GM12801 (cell line): ENCODE results near the gene RND3.

Experiments used
- CTCF ChIP-seq: IDR thresholded peaks from one replicate; pipeline ENCODE4 v1.5.1; 2011; ENCODE audit warnings: control low read depth; ENCODE audit not compliant: insufficient read length; ENCODE audit errors: extremely low read depth

RND3 gene

GRCh38 chr2:150478200-150478974 is 9.1 kb downstream of the RND3 start:
- TF ChIP-seq CTCF: no peak

GRCh38 chr2:150477347-150477746 is 10.1 kb downstream of the RND3 start:
- no peak for TF ChIP-seq CTCF

- TF ChIP-seq CTCF: no peak
These were observed 10.6 kb downstream of the RND3 start for GRCh38 chr2:150476809-150477302.

GRCh38 chr2:150476286-150476685 is 11.2 kb downstream of the RND3 start:
- TF ChIP-seq CTCF: no peak

- no peak for TF ChIP-seq CTCF
These were observed 11.8 kb downstream of the RND3 start for GRCh38 chr2:150475479-150476250.

GRCh38 chr2:150474326-150475074 is 13.0 kb downstream of the RND3 start:
- no peak for TF ChIP-seq CTCF

- TF ChIP-seq CTCF: no peak
These were observed 13.7 kb downstream of the RND3 start for GRCh38 chr2:150473767-150474166.
